Adrenal gland (tissue), 12 donors: ENCODE results near the gene SIX5. TPM values are rescaled to one million over a fixed set of nuclear protein-coding genes. Genes with fewer than 3 reads are reported as not detected.

Source experiments
- DNase-seq, 7 donors: peaks; one replicate each; pipeline ENCODE4 v3.0.0-alpha.2; 2019 to 2020
- H3K27ac ChIP-seq, 5 donors: fragments of 200-600 bp; sonication (generic) in 4 of 5; 1 replicate in 3 of 5; 2 replicates in 2 of 5; pipeline versions ENCODE4 v1.5.1 to v1.8.0; 2016 to 2020; ENCODE audit warnings: mild to moderate bottlenecking in 1 of 5
- H3K27me3 ChIP-seq: fragments of 200-600 bp; 2 replicates; pipeline ENCODE4 v1.8.0; 2021
- H3K36me3 ChIP-seq, 2 donors: fragments of 200-600 bp; replicated peaks in 1 of 2; 1 replicate in 1 of 2; 2 replicates in 1 of 2; pipeline versions ENCODE4 v1.5.1 to v1.8.0; 2018 to 2022
- H3K4me1 ChIP-seq, 2 donors: fragments of 200-600 bp; replicated peaks in 1 of 2; 1 replicate in 1 of 2; 2 replicates in 1 of 2; pipeline versions ENCODE4 v1.5.1 to v1.8.0; 2018 to 2021
- H3K4me3 ChIP-seq, 4 donors: fragments of 200-600 bp; sonication (generic) in 3 of 4; one replicate each; pipeline ENCODE4 v1.5.1; 2016 to 2018
- H3K9me3 ChIP-seq, 3 donors: fragments of 200-600 bp; sonication (generic) in 1 of 3; replicated peaks in 1 of 3; 1 replicate in 2 of 3; 2 replicates in 1 of 3; pipeline versions ENCODE4 v1.5.1 to v1.8.0; 2016 to 2021
- CTCF ChIP-seq, 6 experiments: fragments of 450-650 bp in 4 of 6; fragments of 200-600 bp in 2 of 6; sonication (generic) in 1 of 6; IDR thresholded peaks; 1 replicate in 5 of 6; 2 replicates in 1 of 6; pipeline versions ENCODE4 v1.5.1 to v1.8.0; 2016 to 2021; ENCODE audit warnings: antibody characterized with exemption in 6 of 6, mild to moderate bottlenecking in 2 of 6, moderate library complexity in 1 of 6
- POLR2A ChIP-seq, 2 donors: fragments of 450-650 bp; IDR thresholded peaks; one replicate each; pipeline ENCODE4 v1.6.1; 2017; ENCODE audit warnings: antibody characterized with exemption in 2 of 2, mild to moderate bottlenecking in 2 of 2, moderate library complexity in 1 of 2
- WGBS, 4 donors: extraction: QIAGEN DNeasy Blood & Tissue Kit in 2 of 4; methylation state at CpG; one replicate each; pipeline versions ENCODE4 v1.1.5 to v1.1.7; 2013 to 2017; 5-methylcytosine and 5-hydroxymethylcytosine counted together
- intact Hi-C, 2 donors: fragments of 100-400 bp; cut with DNase I; formaldehyde crosslinking; loops; one replicate each; pipeline versions ENCODE4 v1.14.1 to v1.15.0; 2022 to 2023
- polyA plus RNA-seq, 3 donors: library from polyadenylated mRNA; stranded (reverse); fragments of 200-250 nt in 2 of 3; fragments of 350-450 nt in 1 of 3; fragmentation: Illumina TruSeq in 1 of 3; extraction: RNeasy Lipid Tissue Mini Kit (QIAGEN cat#74804) in 1 of 3; gene quantifications; one replicate each; pipeline ENCODE4 v1.2.3, GENCODE V29; 2013 to 2014
- total RNA-seq, 9 donors: library from RNA; depleted of rRNA in 4 of 9; stranded (reverse); fragments of >200 nt in 4 of 9; fragments of 120-200 nt in 1 of 9; fragmentation: NEBNext Ultra II Directional in 1 of 9; extraction: Animal tissue kit (Norgen Biotek cat#: 25700) in 1 of 9; gene quantifications; one replicate each; pipeline versions ENCODE4 v1.1.0 to v1.2.4, GENCODE V29; 2013 to 2023
- donor health status: healthy with polysubstance abuse.
- donor health status: Bipolar disorder and iron deficiency.
- donor health status: DM: yes; HTN: yes; CAD: no.
- donor health status: DM: no; HTN: no; CAD: no.
- donor health status: DM: no; HTN: no; CAD: no.
- donor health status: DM: yes; HTN: yes; CAD: no.

The SIX5 gene
- total and polyA plus RNA-seq, 12 donors, result 6.2 to 69.1 (median 27.1) TPM

GRCh38 chr19:45786533-45786894, 17.5 kb upstream of the SIX5 start:
- WGBS, 4 donors, result 91 to 94% (median 92%) methylated on average over 14 to 21 of the region's 21 CpGs
- no peak overlapping the region for H3K4me3 ChIP-seq
- DNase-seq, result no peak
- no peaks in the 10 kb centered on the region for H3K9me3 ChIP-seq
- H3K27me3 ChIP-seq, result no peaks in the 10 kb centered on the region
- H3K27ac ChIP-seq, result no peak overlapping the region
- intact Hi-C loops, result no loop called here
- H3K4me1 ChIP-seq, result peaks cover 18 to 26% of the 10 kb centered on the region in 2 donors
- H3K36me3 ChIP-seq, result peaks cover 0 to 55% of the 10 kb centered on the region in 2 donors
- TF ChIP-seq CTCF (IDR thresholded peaks at IDR 0.05) (no peak), POLR2A (IDR thresholded peaks at IDR 0.05) (no peak)

GRCh38 chr19:45785781-45786532, 16.9 kb upstream of the SIX5 start:
- Histone ChIP-seq H3K27ac (no peak overlapping the region), H3K9me3 (no peaks in the 10 kb centered on the region), H3K27me3 (no peaks in the 10 kb centered on the region), H3K4me3 (no peak overlapping the region), H3K36me3 (peaks cover 0 to 55% of the 10 kb centered on the region in 2 donors), H3K4me1 (peaks cover 18 to 23% of the 10 kb centered on the region in 2 donors)
- DNase-seq, result peak in 1 of 7 donors; percentile 31
- TF ChIP-seq POLR2A (IDR thresholded peaks at IDR 0.05) (no peak), CTCF (IDR thresholded peaks at IDR 0.05) (no peak)
- 87 to 94% (median 90%) methylated on average over 12 to 55 of the region's 57 CpGs for WGBS, 4 donors
- intact Hi-C loops, result no loop called here

- Histone ChIP-seq H3K4me3 (no peak overlapping the region), H3K27me3 (no peaks in the 10 kb centered on the region), H3K27ac (peak overlapping the region in 2 of 5 donors; percentile 89 to 91), H3K36me3 (peaks cover 0 to 47% of the 10 kb centered on the region in 2 donors), H3K9me3 (no peaks in the 10 kb centered on the region), H3K4me1 (peaks cover 27 to 28% of the 10 kb centered on the region in 2 donors)
- intact Hi-C loops, result no loop called here
- 66 to 93% (median 84%) methylated on average over 2 to 5 of the region's 5 CpGs for WGBS, 4 donors
- no peak for DNase-seq
- TF ChIP-seq POLR2A (IDR thresholded peaks at IDR 0.05) (no peak), CTCF (IDR thresholded peaks at IDR 0.05) (no peak)
Measured at GRCh38 chr19:45785097-45785496, 16.0 kb upstream of the SIX5 start.

- intact Hi-C loops, result no loop called here
- no peaks in the 10 kb centered on the region for H3K9me3 ChIP-seq
- peak in 1 of 7 donors; percentile 29 for DNase-seq
- peak overlapping the region in 3 of 5 donors; percentile 89 to 96 (median 91) for H3K27ac ChIP-seq
- H3K4me3 ChIP-seq, result no peak overlapping the region
- H3K36me3 ChIP-seq, result peaks cover 0 to 37% of the 10 kb centered on the region in 2 donors
- no peaks in the 10 kb centered on the region for H3K27me3 ChIP-seq
- TF ChIP-seq CTCF (IDR thresholded peaks at IDR 0.05), result no peak
- TF ChIP-seq POLR2A (IDR thresholded peaks at IDR 0.05), result no peak
- peaks cover 35 to 37% of the 10 kb centered on the region in 2 donors for H3K4me1 ChIP-seq
- 58 to 78% (median 72%) methylated on average over 3 to 4 of the region's 4 CpGs for WGBS, 4 donors
Measured at GRCh38 chr19:45784096-45784495, 15.0 kb upstream of the SIX5 start.
